Endothelial cell (in vitro differentiated cells): Measurements from ENCODE around the gene THSD4. TPM values are rescaled to one million over a fixed set of nuclear protein-coding genes. Genes with fewer than 3 reads are reported as not detected.
"Not testable (repeated sequence)": the region's sequence is repeated elsewhere in the genome, so short reads cannot be mapped to it uniquely, and the experiment has no call there.

Source experiments
- DNase-seq: peaks from one replicate; pipeline ENCODE4 v3.0.0; 2021; ENCODE audit warnings: low spot score
- H3K27ac Mint-ChIP-seq: one replicate; pipeline ENCODE4 v1.8.0; 2021; ENCODE audit warnings: mixed read lengths, inconsistent platforms; ENCODE audit not compliant: unreplicated experiment
- H3K27me3 Mint-ChIP-seq: one replicate; pipeline ENCODE4 v1.8.0; 2021; ENCODE audit warnings: mild to moderate bottlenecking, moderate library complexity, mixed read lengths, inconsistent platforms; ENCODE audit not compliant: unreplicated experiment
- H3K36me3 Mint-ChIP-seq: one replicate; pipeline ENCODE4 v1.8.0; 2021; ENCODE audit warnings: mild to moderate bottlenecking, low read depth, mixed read lengths, inconsistent platforms; ENCODE audit not compliant: unreplicated experiment
- H3K4me1 Mint-ChIP-seq: one replicate; pipeline ENCODE4 v1.8.0; 2021; ENCODE audit warnings: mild to moderate bottlenecking, mixed read lengths, inconsistent platforms; ENCODE audit not compliant: unreplicated experiment
- H3K4me3 Mint-ChIP-seq: one replicate; pipeline ENCODE4 v1.8.0; 2021; ENCODE audit warnings: mild to moderate bottlenecking, mixed read lengths, inconsistent platforms; ENCODE audit not compliant: unreplicated experiment
- H3K9me3 Mint-ChIP-seq: one replicate; pipeline ENCODE4 v1.8.0; 2021; ENCODE audit warnings: mixed read lengths, inconsistent platforms; ENCODE audit not compliant: unreplicated experiment
- total RNA-seq: library from RNA; stranded (reverse); fragmentation: NEBNext Ultra II Directional; extraction: Animal tissue kit (Norgen Biotek cat#: 25700); gene quantifications from one replicate; pipeline ENCODE4 v1.2.1, GENCODE V29; 2021; ENCODE audit not compliant: unreplicated experiment
- TF ChIP-seq, protein P1 (sequence below): fragments of 200-600 bp; sonication (generic); IDR thresholded peaks from one replicate; pipeline ENCODE4 v1.5.0; 2021; ENCODE audit warnings: antibody characterized with exemption; ENCODE audit not compliant: unreplicated experiment

Gene THSD4
- total RNA-seq, 1 donor from 2014 or later: 0.92 TPM

- TF ChIP-seq, protein P1, sequence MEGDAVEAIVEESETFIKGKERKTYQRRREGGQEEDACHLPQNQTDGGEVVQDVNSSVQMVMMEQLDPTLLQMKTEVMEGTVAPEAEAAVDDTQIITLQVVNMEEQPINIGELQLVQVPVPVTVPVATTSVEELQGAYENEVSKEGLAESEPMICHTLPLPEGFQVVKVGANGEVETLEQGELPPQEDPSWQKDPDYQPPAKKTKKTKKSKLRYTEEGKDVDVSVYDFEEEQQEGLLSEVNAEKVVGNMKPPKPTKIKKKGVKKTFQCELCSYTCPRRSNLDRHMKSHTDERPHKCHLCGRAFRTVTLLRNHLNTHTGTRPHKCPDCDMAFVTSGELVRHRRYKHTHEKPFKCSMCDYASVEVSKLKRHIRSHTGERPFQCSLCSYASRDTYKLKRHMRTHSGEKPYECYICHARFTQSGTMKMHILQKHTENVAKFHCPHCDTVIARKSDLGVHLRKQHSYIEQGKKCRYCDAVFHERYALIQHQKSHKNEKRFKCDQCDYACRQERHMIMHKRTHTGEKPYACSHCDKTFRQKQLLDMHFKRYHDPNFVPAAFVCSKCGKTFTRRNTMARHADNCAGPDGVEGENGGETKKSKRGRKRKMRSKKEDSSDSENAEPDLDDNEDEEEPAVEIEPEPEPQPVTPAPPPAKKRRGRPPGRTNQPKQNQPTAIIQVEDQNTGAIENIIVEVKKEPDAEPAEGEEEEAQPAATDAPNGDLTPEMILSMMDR: no peak
- Mint-ChIP-seq H3K27me3 (no peaks in the 10 kb centered on the region), H3K36me3 (no peaks in the 10 kb centered on the region), H3K4me3 (no peak overlapping the region), H3K9me3 (no peaks in the 10 kb centered on the region), H3K27ac (no peak overlapping the region), H3K4me1 (no peaks in the 10 kb centered on the region)
- DNase-seq: no peak
Observed at GRCh38 chr15:71262599-71262998, 147.3 kb downstream of the THSD4 start.

- not testable (repeated sequence) for H3K27ac Mint-ChIP-seq, H3K27me3 Mint-ChIP-seq, H3K4me1 Mint-ChIP-seq, H3K4me3 Mint-ChIP-seq, H3K9me3 Mint-ChIP-seq, DNase-seq, H3K36me3 Mint-ChIP-seq
Observed at GRCh38 chr15:71265606-71266005, 150.3 kb downstream of the THSD4 start.

- TF ChIP-seq, protein P1: no peak
- Mint-ChIP-seq H3K9me3 (no peaks in the 10 kb centered on the region), H3K36me3 (no peaks in the 10 kb centered on the region), H3K4me1 (peaks cover 21% of the 10 kb centered on the region), H3K4me3 (no peak overlapping the region), H3K27me3 (no peaks in the 10 kb centered on the region), H3K27ac (no peak overlapping the region)
- no peak for DNase-seq
Observed at GRCh38 chr15:71271327-71271726, 156.1 kb downstream of the THSD4 start.

- Mint-ChIP-seq H3K27me3 (no peaks in the 10 kb centered on the region), H3K9me3 (no peaks in the 10 kb centered on the region), H3K4me1 (peaks cover 21% of the 10 kb centered on the region), H3K36me3 (no peaks in the 10 kb centered on the region), H3K4me3 (no peak overlapping the region), H3K27ac (no peak overlapping the region)
- TF ChIP-seq, protein P1: no peak
- DNase-seq: no peak
Observed at GRCh38 chr15:71272932-71273331, 157.7 kb downstream of the THSD4 start.

- Mint-ChIP-seq H3K27me3 (no peaks in the 10 kb centered on the region), H3K4me3 (no peak overlapping the region), H3K27ac (no peak overlapping the region), H3K36me3 (no peaks in the 10 kb centered on the region), H3K4me1 (peaks cover 21% of the 10 kb centered on the region), H3K9me3 (no peaks in the 10 kb centered on the region)
- no peak for DNase-seq
- TF ChIP-seq, protein P1: no peak
Observed at GRCh38 chr15:71273731-71274447, 158.6 kb downstream of the THSD4 start.
